Measurements from ENCODE around the gene KRT81. TPM values are rescaled to one million over a fixed set of nuclear protein-coding genes. Genes with fewer than 3 reads are reported as not detected.
A peak's percentile ranks its signal among the peaks of the same experiment; 100 is the strongest.

KRT81 gene
- total and polyA plus RNA-seq, 2 experiments from 2014 or later, result 0.11 to 0.34 TPM

GRCh38 chr12:52277486-52278245, 13.7 kb downstream of the KRT81 start:
- Histone ChIP-seq H3K79me2 (ENCODE audit: insufficient read depth) (no peaks in the 10 kb centered on the region), H3K9me3 (ENCODE audit: low read depth) (no peaks in the 10 kb centered on the region), H3K27me3 (replicated peaks; ENCODE audit: insufficient read depth) (no peaks in the 10 kb centered on the region), H4K20me1 (ENCODE audit: insufficient read depth) (no peaks in the 10 kb centered on the region), H3K4me2 (ENCODE audit: unreplicated experiment) (no peak overlapping the region), H3K9ac (no peak overlapping the region), H3K27ac (no peak overlapping the region), H3K4me3 (no peak overlapping the region), H3F3A (ENCODE audit: insufficient read depth) (peaks cover 25% of the 10 kb centered on the region), H3K4me1 (ENCODE audit: insufficient read depth) (peaks cover 31% of the 10 kb centered on the region), H3K9me2 (ENCODE audit: insufficient read depth) (no peaks in the 10 kb centered on the region), H2AFZ (no peak overlapping the region), H3K36me3 (ENCODE audit: low read depth) (no peaks in the 10 kb centered on the region)
- 94 to 97% methylated on average over 9 of the region's 9 CpGs for WGBS, 2 experiments (ENCODE audit: low coverage in 1 of 2, low lambda C conversion rate in 2 of 2, missing lambda C conversion rate in 2 of 2)
- in situ Hi-C loops (cut with MboI), result no loop called here
- DNase-seq, result no peak
- TF ChIP-seq EZH2phosphoT487 (IDR thresholded peaks at IDR 0.05; ENCODE audit: insufficient read depth, low read depth), result no peak
- TF ChIP-seq EZH2 (IDR thresholded peaks at IDR 0.05; ENCODE audit: insufficient read depth, poor library complexity, severe bottlenecking), result no peak

- no peaks in the 10 kb centered on the region for H4K20me1 ChIP-seq (ENCODE audit: insufficient read depth)
- no peaks in the 10 kb centered on the region for H3K79me2 ChIP-seq (ENCODE audit: insufficient read depth)
- in situ Hi-C loops (cut with MboI), result no loop called here
- no peak overlapping the region for H3K27ac ChIP-seq
- DNase-seq, result no peak
- no peak overlapping the region for H3K4me2 ChIP-seq (ENCODE audit: unreplicated experiment)
- no peak overlapping the region for H2AFZ ChIP-seq
- no peaks in the 10 kb centered on the region for H3K9me3 ChIP-seq (ENCODE audit: low read depth)
- H3K9ac ChIP-seq, result no peak overlapping the region
- no peaks in the 10 kb centered on the region for H3K9me2 ChIP-seq (ENCODE audit: insufficient read depth)
- peaks cover 15% of the 10 kb centered on the region for H3F3A ChIP-seq (ENCODE audit: insufficient read depth)
- H3K36me3 ChIP-seq (ENCODE audit: low read depth), result no peaks in the 10 kb centered on the region
- TF ChIP-seq EZH2 (IDR thresholded peaks at IDR 0.05; ENCODE audit: insufficient read depth, poor library complexity, severe bottlenecking) (no peak), EZH2phosphoT487 (IDR thresholded peaks at IDR 0.05; ENCODE audit: insufficient read depth, low read depth) (no peak)
- no peak overlapping the region for H3K4me3 ChIP-seq
- H3K4me1 ChIP-seq (ENCODE audit: insufficient read depth), result peaks cover 21% of the 10 kb centered on the region
- WGBS, 2 experiments (ENCODE audit: low coverage in 1 of 2, low lambda C conversion rate in 2 of 2, missing lambda C conversion rate in 2 of 2), result 79 to 84% methylated on average over 3 of the region's 3 CpGs
- no peaks in the 10 kb centered on the region for H3K27me3 ChIP-seq (replicated peaks; ENCODE audit: insufficient read depth)
Measured at GRCh38 chr12:52275686-52276085, 15.6 kb downstream of the KRT81 start.

GRCh38 chr12:52274521-52275120, 16.7 kb downstream of the KRT81 start, which contains the start of gene KRT86:
KRT86 (plus strand) TSS chr12:52274645; CDS start chr12:52301917, 27,272 bp downstream.
- no peak within 1 kb of the TSS for H3K4me2 ChIP-seq (ENCODE audit: unreplicated experiment)
- H3K9me3 ChIP-seq (ENCODE audit: low read depth), result no peaks in the 10 kb centered on the region
- H3K79me2 ChIP-seq (ENCODE audit: insufficient read depth), result no peaks in the 10 kb centered on the region
- no peak within 1 kb of the TSS for H3K27ac ChIP-seq
- in situ Hi-C loops (cut with MboI), result no loop called here
- H3K9ac ChIP-seq, result no peak within 1 kb of the TSS
- TF ChIP-seq EZH2phosphoT487 (IDR thresholded peaks at IDR 0.05; ENCODE audit: insufficient read depth, low read depth) (no peak), EZH2 (IDR thresholded peaks at IDR 0.05; ENCODE audit: insufficient read depth, poor library complexity, severe bottlenecking) (no peak)
- WGBS, 2 experiments (ENCODE audit: low coverage in 1 of 2, low lambda C conversion rate in 2 of 2, missing lambda C conversion rate in 2 of 2), result 48 to 57% methylated on average over 3 of the region's 3 CpGs
- no peak within 1 kb of the TSS for H3K4me3 ChIP-seq
- peaks cover 11% of the 10 kb centered on the region for H3K4me1 ChIP-seq (ENCODE audit: insufficient read depth)
- H3K9me2 ChIP-seq (ENCODE audit: insufficient read depth), result no peaks in the 10 kb centered on the region
- no peaks in the 10 kb centered on the region for H4K20me1 ChIP-seq (ENCODE audit: insufficient read depth)
- no peaks in the 10 kb centered on the region for H3K36me3 ChIP-seq (ENCODE audit: low read depth)
- peaks cover 5% of the 10 kb centered on the region for H3F3A ChIP-seq (ENCODE audit: insufficient read depth)
- no peaks in the 10 kb centered on the region for H3K27me3 ChIP-seq (replicated peaks; ENCODE audit: insufficient read depth)
- H2AFZ ChIP-seq, result no peak within 1 kb of the TSS
- peak; percentile 26 for DNase-seq

GRCh38 chr12:52271158-52271557, 20.2 kb downstream of the KRT81 start:
- no peak for TF ChIP-seq EZH2phosphoT487 (IDR thresholded peaks at IDR 0.05; ENCODE audit: insufficient read depth, low read depth)
- no peaks in the 10 kb centered on the region for H3K9me2 ChIP-seq (ENCODE audit: insufficient read depth)
- no peak overlapping the region for H3K9ac ChIP-seq
- H2AFZ ChIP-seq, result no peak overlapping the region
- in situ Hi-C loops (cut with MboI), result no loop called here
- DNase-seq, result peak; percentile 51
- H3K36me3 ChIP-seq (ENCODE audit: low read depth), result no peaks in the 10 kb centered on the region
- H3K4me2 ChIP-seq (ENCODE audit: unreplicated experiment), result no peak overlapping the region
- H3K27ac ChIP-seq, result no peak overlapping the region
- H3K4me3 ChIP-seq, result no peak overlapping the region
- no peaks in the 10 kb centered on the region for H3K27me3 ChIP-seq (replicated peaks; ENCODE audit: insufficient read depth)
- H3F3A ChIP-seq (ENCODE audit: insufficient read depth), result no peaks in the 10 kb centered on the region; the same call in 1 of the 2 replicates
- no peaks in the 10 kb centered on the region for H3K79me2 ChIP-seq (ENCODE audit: insufficient read depth)
- 41 to 42% methylated on average over 1 of the region's 1 CpG for WGBS, 2 experiments (ENCODE audit: low coverage in 1 of 2, low lambda C conversion rate in 2 of 2, missing lambda C conversion rate in 2 of 2)
- no peaks in the 10 kb centered on the region for H3K9me3 ChIP-seq (ENCODE audit: low read depth)
- H3K4me1 ChIP-seq (ENCODE audit: insufficient read depth), result peaks cover 10% of the 10 kb centered on the region; the same call in 1 of the 2 replicates
- H4K20me1 ChIP-seq (ENCODE audit: insufficient read depth), result no peaks in the 10 kb centered on the region
